ENCODE results near the gene PLCD3.

The PLCD3 gene

GRCh38 chr17:45114117-45114932 is 18.0 kb downstream of the PLCD3 start:
- Histone ChIP-seq H3K27ac (ENCODE audit: low read depth, low read length) (no peak overlapping the region), H3K4me3 (ENCODE audit: low read length) (no peak overlapping the region), H3K9me3 (ENCODE audit: control insufficient read depth, insufficient read depth, low read length) (no peaks in the 10 kb centered on the region), H3K4me2 (ENCODE audit: low read length) (no peak overlapping the region), H3K36me3 (ENCODE audit: control insufficient read depth, low read length) (no peaks in the 10 kb centered on the region), H3K4me1 (ENCODE audit: control insufficient read depth, low read length) (peaks cover 15% of the 10 kb centered on the region), H4K20me1 (ENCODE audit: control insufficient read depth, insufficient read depth, low read depth, low read length) (no peaks in the 10 kb centered on the region), H3K9me2 (replicated peaks; ENCODE audit: control insufficient read depth, low read length) (no peaks in the 10 kb centered on the region), H3K27me3 (ENCODE audit: control insufficient read depth, low read length) (no peaks in the 10 kb centered on the region), H3K79me2 (ENCODE audit: control insufficient read depth, low read length) (no peaks in the 10 kb centered on the region), H3F3A (ENCODE audit: control insufficient read depth, insufficient read depth) (no peaks in the 10 kb centered on the region)
- TF ChIP-seq EZH2phosphoT487 (IDR thresholded peaks at IDR 0.05; ENCODE audit: borderline replicate concordance, low read length): no peak
- TF ChIP-seq, protein P1, sequence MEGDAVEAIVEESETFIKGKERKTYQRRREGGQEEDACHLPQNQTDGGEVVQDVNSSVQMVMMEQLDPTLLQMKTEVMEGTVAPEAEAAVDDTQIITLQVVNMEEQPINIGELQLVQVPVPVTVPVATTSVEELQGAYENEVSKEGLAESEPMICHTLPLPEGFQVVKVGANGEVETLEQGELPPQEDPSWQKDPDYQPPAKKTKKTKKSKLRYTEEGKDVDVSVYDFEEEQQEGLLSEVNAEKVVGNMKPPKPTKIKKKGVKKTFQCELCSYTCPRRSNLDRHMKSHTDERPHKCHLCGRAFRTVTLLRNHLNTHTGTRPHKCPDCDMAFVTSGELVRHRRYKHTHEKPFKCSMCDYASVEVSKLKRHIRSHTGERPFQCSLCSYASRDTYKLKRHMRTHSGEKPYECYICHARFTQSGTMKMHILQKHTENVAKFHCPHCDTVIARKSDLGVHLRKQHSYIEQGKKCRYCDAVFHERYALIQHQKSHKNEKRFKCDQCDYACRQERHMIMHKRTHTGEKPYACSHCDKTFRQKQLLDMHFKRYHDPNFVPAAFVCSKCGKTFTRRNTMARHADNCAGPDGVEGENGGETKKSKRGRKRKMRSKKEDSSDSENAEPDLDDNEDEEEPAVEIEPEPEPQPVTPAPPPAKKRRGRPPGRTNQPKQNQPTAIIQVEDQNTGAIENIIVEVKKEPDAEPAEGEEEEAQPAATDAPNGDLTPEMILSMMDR (IDR thresholded peaks at IDR 0.05; ENCODE audit: low read depth, low read length, poor library complexity, severe bottlenecking): no peak

DNA sequence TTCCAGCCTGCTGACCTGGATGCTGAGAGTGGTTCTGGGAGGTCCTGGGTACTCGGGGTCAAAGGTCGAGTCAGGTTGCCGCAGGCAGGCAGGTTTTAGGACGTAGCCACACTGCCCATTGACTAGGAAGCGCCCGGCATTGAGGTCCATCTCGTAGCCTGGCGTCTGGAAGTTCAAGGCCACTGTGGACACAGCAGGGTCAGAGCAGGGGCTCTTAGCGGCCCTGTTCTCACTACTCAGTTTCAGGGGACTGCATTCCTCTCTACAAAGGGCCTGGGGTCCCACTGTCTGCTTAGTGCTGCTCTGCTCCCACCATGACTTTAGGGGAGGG is 18.9 kb downstream of the PLCD3 start:
- Histone ChIP-seq H3K79me2 (ENCODE audit: control insufficient read depth, low read length) (no peaks in the 10 kb centered on the region), H3K9me2 (replicated peaks; ENCODE audit: control insufficient read depth, low read length) (no peaks in the 10 kb centered on the region), H3K4me1 (ENCODE audit: control insufficient read depth, low read length) (peaks cover 15% of the 10 kb centered on the region), H3K4me2 (ENCODE audit: low read length) (no peak overlapping the region), H3K27me3 (ENCODE audit: control insufficient read depth, low read length) (no peaks in the 10 kb centered on the region), H3K9me3 (ENCODE audit: control insufficient read depth, insufficient read depth, low read length) (no peaks in the 10 kb centered on the region), H3F3A (ENCODE audit: control insufficient read depth, insufficient read depth) (no peaks in the 10 kb centered on the region), H3K27ac (ENCODE audit: low read depth, low read length) (no peak overlapping the region), H4K20me1 (ENCODE audit: control insufficient read depth, insufficient read depth, low read depth, low read length) (no peaks in the 10 kb centered on the region), H3K4me3 (ENCODE audit: low read length) (no peak overlapping the region), H3K36me3 (ENCODE audit: control insufficient read depth, low read length) (no peaks in the 10 kb centered on the region)
- no peak for TF ChIP-seq EZH2phosphoT487 (IDR thresholded peaks at IDR 0.05; ENCODE audit: borderline replicate concordance, low read length)
- TF ChIP-seq, protein P1 (IDR thresholded peaks at IDR 0.05; ENCODE audit: low read depth, low read length, poor library complexity, severe bottlenecking): no peak

GRCh38 chr17:45112559-45113423 is 19.5 kb downstream of the PLCD3 start:
- H3K27me3 ChIP-seq (ENCODE audit: control insufficient read depth, low read length): no peaks in the 10 kb centered on the region
- H4K20me1 ChIP-seq (ENCODE audit: control insufficient read depth, insufficient read depth, low read depth, low read length): no peaks in the 10 kb centered on the region
- H3K27ac ChIP-seq (ENCODE audit: low read depth, low read length): no peak overlapping the region
- H3F3A ChIP-seq (ENCODE audit: control insufficient read depth, insufficient read depth): no peaks in the 10 kb centered on the region
- H3K9me3 ChIP-seq (ENCODE audit: control insufficient read depth, insufficient read depth, low read length): no peaks in the 10 kb centered on the region
- H3K79me2 ChIP-seq (ENCODE audit: control insufficient read depth, low read length): no peaks in the 10 kb centered on the region
- TF ChIP-seq, protein P1 (IDR thresholded peaks at IDR 0.05; ENCODE audit: low read depth, low read length, poor library complexity, severe bottlenecking): no peak
- TF ChIP-seq EZH2phosphoT487 (IDR thresholded peaks at IDR 0.05; ENCODE audit: borderline replicate concordance, low read length): no peak
- no peaks in the 10 kb centered on the region for H3K9me2 ChIP-seq (replicated peaks; ENCODE audit: control insufficient read depth, low read length)
- peaks cover 3% of the 10 kb centered on the region; the same call in 1 of the 2 replicates for H3K36me3 ChIP-seq (ENCODE audit: control insufficient read depth, low read length)
- no peak overlapping the region for H3K4me3 ChIP-seq (ENCODE audit: low read length)
- H3K4me2 ChIP-seq (ENCODE audit: low read length): no peak overlapping the region
- peaks cover 15% of the 10 kb centered on the region for H3K4me1 ChIP-seq (ENCODE audit: control insufficient read depth, low read length)

All from DOHH2 (cell line).